DMS 273 (cell line): ENCODE results near the gene FBXL5.

Source experiments
- DNase-seq: peaks from one replicate; lab custom pipeline; 2025; ENCODE audit not compliant: unreplicated experiment; lab: John Stamatoyannopoulos, UW

The FBXL5 gene, protein sequence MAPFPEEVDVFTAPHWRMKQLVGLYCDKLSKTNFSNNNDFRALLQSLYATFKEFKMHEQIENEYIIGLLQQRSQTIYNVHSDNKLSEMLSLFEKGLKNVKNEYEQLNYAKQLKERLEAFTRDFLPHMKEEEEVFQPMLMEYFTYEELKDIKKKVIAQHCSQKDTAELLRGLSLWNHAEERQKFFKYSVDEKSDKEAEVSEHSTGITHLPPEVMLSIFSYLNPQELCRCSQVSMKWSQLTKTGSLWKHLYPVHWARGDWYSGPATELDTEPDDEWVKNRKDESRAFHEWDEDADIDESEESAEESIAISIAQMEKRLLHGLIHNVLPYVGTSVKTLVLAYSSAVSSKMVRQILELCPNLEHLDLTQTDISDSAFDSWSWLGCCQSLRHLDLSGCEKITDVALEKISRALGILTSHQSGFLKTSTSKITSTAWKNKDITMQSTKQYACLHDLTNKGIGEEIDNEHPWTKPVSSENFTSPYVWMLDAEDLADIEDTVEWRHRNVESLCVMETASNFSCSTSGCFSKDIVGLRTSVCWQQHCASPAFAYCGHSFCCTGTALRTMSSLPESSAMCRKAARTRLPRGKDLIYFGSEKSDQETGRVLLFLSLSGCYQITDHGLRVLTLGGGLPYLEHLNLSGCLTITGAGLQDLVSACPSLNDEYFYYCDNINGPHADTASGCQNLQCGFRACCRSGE

DNA sequence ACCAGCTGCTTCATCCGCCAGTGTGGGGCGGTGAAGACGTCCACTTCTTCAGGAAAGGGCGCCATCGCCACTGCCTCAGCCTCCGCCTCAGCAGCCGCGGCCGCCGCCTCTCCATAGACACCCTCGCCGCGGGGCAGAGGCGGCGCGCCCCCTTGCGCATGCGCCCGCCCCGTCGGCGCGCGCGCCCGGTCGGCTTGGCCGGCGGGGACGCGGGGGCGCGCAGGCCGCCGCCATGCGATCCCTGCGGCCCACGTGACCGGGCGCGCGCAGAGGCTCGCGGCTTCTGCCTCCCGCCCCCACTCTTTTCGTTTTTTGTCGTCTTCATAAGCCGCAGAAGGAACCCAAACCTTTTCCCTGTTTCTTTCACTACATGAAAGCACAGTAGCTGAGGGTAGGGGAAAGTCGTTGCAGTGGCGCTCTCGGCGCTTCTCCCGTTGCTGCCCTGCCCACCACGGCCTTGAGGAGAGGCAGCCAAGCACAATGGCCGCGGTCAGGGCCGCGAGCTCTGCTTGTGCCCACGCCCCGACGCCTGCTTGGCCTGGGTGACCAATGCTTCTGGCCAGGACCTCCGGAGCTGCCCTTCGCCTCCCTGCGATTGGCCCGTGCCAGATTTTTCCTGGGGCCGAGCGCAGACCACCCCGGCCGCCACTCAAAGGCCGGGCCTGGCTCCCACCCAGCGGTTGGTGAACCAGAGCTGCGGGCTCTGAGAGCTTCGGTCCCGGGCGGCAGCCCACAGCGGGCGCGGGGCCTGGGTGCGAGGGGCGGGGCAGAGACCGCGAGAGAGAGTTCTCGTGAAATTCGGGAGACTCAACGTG lies at the start of gene FBXL5:
FBXL5 (minus strand) TSS at position 135 of the 815 bp plus-strand sequence; CDS start at position 65, 70 bp downstream.
- DNase-seq = peak; percentile 94

DNA sequence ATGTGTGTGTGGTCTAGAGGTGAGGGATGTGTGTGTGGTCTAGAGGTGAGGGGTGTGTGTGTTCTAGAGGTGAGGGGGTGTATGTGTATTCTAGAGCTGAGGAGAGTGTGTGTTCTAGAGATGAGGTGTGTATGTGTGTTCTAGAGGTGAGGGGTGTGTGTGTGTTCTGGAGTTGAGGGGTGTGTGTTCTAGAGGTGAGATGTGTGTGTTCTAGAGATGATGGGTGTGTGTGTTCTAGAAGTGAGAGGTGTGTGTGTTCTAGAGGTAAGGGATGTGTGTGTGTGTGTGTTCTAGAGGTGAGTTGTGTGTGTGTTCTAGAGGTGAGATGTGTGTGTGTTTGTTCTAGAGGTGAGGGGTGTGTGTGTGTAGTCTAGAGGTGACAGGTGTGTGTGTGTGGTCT lies 49.0 kb upstream of the FBXL5 start:
- DNase-seq = no peak

DNA sequence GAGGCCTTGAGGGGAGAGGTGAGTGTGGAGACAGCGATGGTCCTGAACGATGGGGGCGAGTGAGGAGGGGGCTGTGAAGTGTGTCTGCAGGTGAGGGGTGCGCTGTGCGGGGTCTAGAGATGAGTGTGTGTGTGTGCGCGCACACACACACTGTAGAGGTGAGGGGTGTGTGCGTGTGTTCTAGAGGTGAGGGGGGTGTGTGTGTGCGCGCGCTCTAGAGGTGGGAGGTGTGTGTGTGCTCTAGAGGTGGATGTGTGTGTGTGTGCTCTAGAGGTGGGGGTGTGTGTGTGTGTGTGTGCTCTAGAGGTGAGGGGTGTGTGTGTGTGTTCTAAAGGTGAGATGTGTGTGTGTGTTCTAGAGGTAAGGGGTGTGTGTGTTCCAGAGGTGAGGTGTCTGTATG lies 48.3 kb upstream of the FBXL5 start:
- DNase-seq = no peak

DNA sequence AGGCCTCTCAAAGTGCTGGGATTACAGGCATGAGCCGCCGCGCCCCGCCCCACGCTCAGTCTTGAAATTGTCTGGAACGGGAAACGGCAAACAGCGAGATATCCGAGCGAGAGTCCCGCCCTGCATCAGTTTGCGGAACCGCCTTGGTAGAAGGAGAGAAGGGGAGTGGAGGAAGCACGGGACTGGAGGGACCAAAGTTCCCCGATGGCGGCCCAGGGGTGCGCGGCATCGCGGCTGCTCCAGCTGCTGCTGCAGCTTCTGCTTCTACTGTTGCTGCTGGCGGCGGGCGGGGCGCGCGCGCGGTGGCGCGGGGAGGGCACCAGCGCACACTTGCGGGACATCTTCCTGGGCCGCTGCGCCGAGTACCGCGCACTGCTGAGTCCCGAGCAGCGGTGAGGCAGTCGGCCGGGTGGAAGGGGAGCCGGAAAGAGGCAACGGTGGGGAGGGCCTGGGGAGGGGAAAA lies 47.8 kb upstream of the FBXL5 start, which contains the start of gene BST1:
BST1 (plus strand) TSS at position 125 of the 463 bp plus-strand sequence; CDS start at position 205, 80 bp downstream.
- no peak for DNase-seq

DNA sequence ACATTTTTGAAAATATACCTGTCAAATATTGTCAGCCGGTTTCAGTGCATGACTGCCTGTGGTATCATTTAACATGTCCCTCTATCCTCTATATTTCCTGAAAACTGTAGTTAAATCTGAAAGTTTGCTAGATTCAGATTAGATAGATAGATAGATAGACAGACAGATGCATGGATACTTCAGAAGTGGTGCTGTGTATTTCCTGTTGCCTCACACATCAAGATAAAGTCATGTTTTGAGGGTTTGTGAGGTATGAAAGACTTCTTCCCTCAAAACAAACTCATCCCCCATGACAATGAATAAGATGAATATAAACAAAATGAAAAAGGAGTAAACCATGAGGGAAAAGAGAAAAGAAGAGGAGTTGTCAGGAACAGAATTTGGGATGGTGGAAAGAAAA lies 41.7 kb upstream of the FBXL5 start:
- DNase-seq = no peak

DNA sequence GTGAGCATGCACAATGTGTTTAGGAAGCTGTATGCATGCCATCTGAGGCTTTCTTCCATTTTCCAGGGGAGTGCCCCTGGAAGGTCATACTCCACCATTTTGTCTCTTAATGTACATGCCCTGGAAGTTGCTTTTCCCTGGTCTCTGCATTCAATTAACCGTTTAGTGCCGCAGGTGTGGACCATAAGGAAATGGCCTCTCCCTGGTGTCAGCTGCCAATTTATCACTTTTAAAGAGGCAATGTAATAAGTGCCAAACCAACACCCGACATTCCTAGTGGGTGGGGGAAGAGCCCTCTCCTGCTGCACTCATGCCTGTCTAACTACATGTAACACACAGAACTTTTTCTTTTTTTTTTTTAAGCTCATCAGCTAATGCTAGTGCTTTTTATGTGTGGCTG lies 40.6 kb upstream of the FBXL5 start:
- no peak for DNase-seq

DNA sequence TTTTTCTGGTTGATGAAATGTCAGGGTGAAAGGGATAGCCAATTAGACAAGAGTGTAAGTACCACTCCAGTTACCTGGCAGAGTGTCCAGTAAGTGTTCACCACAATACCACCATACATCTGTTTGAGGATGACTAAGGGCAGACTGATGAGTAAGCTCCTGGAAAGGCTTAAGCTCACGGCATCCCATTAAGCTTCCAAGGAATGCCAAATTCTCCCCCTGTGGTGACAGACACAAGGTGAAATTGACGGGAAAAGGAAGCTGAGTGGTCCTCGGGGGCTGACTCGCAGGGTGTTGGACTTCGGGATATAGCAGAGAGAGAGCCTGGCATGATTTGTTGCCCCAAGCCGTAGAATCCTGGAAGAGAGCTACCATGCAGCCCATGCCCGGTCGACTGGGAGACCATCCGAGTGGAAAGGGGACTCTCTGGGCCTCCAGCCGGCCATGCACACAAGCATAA lies 40.1 kb upstream of the FBXL5 start:
- no peak for DNase-seq

DNA sequence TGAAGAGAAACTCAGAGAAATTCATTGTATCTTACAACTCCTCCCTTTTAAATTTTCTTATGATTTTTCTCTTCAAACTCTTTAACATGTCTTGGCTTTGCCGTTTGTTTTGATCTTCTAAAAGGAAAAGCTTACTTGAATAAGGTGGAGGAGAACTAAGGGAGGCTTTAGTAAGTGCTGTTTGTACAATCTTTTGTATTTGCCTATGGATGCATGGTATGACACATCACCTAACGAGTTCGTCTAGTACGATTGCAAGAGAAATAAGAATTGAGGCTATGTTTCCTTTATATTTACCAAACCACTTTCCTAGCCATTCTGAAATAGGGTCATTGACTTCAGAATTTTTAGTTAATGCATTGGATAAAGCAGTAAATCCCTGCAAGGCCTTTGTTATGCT lies 39.3 kb upstream of the FBXL5 start:
- no peak for DNase-seq

DNA sequence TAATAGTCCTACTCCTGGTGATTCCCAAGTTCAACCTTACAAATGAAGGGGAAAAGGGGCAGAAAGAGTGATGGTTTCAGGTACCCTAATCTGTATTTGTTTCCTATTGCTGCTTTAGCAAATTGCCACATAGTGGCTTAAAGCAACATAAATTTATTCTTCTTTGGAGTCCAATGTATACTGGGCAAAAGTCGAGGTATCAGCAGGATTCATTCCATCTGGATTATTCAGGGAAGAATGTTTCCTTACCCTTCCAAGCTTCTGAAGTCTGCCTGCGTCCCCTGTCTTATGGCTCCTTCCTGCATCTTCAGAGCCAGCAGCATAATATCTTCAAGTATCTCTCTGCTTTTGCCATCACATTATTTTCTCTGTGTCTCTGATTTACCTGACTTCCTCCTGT lies 37.4 kb upstream of the FBXL5 start:
- DNase-seq = no peak

DNA sequence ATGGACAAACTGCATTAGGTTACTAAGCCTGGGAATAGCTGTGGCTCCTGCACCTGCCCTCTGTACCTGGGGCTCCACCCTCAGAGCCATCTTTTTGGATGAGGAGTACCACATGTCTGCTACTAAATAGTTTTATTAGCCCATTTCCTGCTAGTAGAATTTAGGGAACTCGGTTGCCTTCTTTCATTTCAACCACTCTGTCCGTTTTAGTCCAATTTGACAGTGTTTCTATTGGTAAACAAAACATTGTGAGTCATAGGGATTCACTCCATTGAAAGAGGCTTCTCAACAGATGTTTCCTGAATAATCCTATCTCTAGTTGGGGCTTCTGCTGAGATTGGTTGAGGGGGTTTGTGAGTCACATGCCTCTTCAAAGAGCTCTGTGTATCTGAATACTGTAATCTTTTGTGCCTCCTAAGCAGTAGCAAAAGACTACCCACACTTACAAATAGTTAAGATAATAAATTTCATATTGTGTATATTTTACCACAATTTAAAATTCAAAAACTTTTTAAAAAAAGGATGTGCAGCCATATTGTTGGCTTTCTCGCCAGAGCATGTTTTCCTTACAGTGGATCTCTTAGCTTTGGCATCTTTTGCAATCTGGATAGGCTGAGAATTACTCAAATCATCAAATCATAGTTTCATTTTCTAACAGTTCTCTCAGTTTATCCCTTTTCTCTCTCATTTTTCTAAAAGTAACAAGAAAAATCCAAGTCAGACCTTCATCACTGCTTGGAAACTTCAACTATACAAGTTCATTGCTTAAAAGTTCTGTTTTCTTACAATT lies 36.4 kb upstream of the FBXL5 start:
- DNase-seq = no peak

DNA sequence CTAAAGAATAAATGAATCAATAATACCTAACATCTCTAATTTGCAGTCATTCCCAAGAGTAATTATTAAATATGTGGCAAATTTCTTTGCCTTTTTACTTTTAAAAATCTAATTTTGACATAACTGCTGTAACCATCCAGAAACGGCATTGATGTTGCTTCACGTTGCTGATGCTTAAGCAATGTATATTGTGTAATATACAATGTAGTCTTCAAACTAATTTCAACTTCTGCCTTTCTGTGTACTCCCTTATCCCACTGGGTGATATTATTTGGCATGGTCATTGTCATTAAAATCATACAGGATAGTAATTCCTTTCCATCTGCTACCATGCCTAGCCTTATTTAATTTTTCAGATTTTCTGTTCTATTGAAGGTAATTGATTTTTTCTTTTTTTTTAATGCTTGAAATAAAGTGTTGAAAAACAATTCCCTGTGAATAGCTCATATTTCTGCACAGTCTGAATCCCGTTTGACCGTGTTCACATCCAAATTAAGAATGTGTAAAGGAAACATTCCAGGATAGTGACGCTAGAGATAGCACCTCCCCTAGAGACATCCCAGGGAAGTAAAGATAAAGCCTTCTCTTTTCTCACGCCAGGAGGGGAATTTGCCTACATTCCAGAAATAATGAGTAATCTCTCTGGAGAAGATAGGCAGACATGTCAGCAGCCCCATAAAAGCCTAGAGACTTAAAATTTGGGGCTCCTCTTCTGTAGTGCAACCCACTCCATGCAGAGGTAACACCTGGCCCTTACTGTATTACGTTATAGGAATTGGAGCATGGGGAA lies 35.1 kb upstream of the FBXL5 start:
- no peak for DNase-seq

DNA sequence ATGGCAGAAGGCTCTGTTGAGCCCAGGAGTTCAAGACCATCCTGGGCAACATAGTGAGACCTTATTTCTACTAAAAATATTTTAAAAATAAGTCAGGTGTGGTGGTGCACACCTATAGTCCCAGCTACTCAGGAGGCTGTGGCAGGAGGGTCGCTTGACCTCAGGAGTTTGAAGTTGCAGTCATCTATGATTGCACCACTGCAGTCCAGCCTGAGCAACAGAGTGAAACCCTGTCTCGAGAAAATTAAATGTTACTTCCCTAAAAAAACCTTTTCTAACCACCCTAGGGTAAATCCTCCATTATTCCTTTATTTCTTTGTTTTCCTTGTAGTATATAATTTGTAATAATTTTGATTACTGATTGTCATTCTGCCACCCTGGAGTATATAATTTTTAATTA lies 34.4 kb upstream of the FBXL5 start:
- DNase-seq = no peak

DNA sequence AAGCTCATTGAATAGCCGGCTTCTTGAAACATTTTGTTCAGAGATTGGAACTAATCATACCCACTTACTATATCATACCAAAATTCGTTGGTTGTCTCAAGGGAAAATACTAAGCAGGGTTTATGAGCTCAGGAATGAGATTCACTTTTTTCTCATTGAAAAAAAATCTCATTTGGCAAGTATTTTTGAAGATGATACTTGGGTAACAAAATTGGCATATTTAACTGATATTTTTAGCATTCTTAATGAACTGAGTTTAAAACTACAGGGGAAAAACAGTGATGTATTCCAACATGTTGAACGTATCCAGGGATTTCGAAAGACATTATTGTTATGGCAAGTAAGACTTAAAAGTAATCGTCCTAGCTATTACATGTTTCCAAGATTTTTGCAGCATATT lies 32.9 kb upstream of the FBXL5 start:
- no peak for DNase-seq

DNA sequence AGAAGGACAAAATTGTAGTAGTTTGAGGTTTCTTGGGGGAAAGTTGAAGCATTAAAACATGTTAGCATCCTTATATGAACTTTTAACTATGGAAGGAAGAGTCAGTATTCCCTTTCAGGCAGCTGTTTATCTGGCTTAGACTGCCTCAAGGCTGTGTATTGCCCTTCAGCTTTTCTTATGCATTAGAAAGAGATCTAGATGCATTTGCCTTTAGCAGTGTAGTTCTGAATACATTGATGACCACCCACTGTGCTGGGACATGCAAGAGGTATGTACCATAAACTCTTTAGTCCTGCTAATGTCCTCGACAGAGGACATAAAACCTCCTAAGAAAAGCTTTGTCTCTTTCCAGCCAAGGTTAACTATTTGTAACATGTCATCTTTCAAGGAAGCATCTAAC lies 29.3 kb upstream of the FBXL5 start:
- no peak for DNase-seq

DNA sequence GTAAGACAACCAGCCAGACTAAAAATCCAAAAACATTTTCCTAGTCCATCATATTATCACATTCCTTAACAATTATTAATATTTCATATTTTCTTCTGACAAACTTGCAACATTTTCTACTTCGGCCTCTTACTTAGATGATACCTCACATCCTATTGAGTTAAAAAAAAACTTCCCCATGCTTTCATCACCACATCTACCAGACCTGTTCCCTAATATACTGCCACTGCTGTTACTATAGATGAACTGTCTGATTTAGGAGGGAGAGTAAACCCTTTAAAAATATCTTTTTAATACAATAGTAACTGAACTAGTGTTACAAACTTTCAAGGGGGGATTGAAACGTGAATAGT lies 28.0 kb upstream of the FBXL5 start:
- no peak for DNase-seq

DNA sequence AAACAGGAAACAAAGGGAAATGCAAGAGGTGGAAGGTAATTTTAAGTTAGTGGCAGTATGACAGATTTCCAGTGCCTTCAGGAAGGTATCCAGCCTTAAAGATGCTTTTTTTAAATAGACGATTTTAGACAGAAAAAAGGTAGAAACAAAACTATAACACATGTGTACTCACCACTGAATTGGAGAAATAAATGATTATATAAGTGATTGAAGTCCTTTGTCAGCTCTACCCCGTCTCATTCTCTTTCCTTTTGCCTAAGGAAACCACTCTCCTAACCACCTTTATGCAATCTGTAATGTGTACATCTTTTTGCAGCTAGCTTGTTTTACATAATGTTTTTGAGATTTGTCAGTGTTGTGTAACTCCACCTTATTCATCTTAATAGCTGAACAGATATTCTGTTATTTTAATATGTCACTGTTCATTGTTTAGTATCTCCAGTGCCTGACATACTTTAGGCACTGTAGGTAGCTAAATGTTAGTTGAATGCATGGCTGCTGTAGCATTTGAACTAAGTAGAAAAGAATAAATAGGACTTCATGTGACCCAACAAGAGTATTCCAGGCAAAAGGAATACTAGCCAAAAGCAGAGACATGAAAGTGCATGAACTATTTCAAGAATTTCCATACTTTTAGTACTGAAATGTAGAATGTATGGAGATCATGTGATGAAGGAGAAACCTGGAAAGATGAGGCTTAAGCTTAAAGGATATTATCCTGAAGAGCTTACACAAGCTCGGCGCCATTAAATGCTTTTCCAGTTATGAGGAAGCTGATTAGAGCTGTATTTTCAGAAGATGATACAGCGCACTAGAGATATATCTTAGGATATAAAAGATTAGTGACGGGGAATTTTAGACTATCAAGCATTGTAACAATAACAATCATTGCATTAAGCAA lies 27.3 kb upstream of the FBXL5 start:
- DNase-seq = peak; percentile 18

DNA sequence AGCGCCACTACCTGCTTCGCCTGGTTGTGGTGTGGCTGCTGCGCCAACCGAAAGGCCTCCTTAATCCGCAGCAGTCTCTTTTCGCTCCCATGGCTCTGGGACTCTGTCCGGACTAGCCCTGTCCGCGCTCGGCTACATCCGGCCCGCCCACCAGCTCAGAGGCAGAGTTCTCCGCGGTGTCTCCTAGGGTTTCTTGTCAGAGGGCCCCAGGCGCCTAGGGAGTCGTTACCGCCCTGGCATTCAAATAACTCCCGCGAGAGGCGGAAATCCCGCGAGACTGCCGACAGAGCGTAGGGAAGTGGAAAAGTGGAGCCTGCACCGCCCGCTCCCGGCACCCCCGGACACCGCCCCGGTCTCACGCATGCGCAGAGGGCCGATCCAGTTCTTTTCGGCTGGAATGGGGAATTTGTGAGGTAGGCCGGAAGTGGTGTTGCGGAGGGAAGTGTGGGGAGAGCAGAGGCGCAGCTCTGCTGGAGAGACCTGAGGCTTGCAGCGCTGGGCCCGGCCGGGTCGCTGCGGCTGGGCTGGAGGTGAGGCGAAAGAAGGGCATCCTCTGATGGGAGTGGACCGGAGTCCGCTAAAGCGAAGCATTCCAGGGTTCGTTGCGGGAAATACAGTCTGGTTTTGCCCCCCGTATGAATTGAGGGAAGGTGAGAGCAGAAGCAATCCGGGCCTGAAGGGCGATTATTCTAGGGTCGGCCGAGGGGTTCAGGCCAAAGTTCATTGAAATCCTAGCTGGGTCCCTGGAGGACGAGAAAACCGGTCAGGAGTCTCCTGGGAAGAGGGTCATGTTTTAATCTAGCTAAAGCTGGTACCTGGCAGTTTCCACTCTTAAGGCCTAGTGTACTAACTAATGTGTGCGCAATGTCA lies 26.4 kb upstream of the FBXL5 start, which contains the start of gene FAM200B:
FAM200B (plus strand) TSS at position 456 of the 870 bp plus-strand sequence. CDS start 5,151 bp downstream, outside the sequence.
- peak; percentile 99 for DNase-seq

DNA sequence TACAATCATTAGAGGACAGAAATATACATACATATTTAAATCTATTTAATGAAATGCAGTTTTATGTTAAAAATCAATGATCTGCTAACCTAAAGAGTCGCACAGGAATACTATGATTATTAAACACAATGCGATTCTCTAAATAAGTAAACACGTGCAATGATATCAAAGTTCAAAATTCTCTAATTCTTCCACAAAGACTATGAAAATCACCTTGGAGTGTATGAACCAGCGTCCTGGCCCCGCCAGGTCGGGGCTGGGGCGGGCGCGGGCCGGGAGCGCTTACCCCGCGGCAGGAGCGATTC lies 25.9 kb upstream of the FBXL5 start:
- DNase-seq = no peak
